ENCODE measurements around the gene KIZ.

KIZ gene

GRCh38 chr20:21156266-21156665 is 30.4 kb downstream of the KIZ start:
- TF ChIP-seq CTCF (IDR thresholded peaks at IDR 0.05), result no peak

- no peak for TF ChIP-seq CTCF (IDR thresholded peaks at IDR 0.05)
Measured at GRCh38 chr20:21157006-21157405, 31.1 kb downstream of the KIZ start.

- no peak for TF ChIP-seq CTCF (IDR thresholded peaks at IDR 0.05)
Measured at GRCh38 chr20:21159658-21160380, 33.9 kb downstream of the KIZ start.

- no peak for TF ChIP-seq CTCF (IDR thresholded peaks at IDR 0.05)
Measured at GRCh38 chr20:21161926-21162325, 36.0 kb downstream of the KIZ start.

- TF ChIP-seq CTCF (IDR thresholded peaks at IDR 0.05), result no peak
Measured at GRCh38 chr20:21162631-21163030, 36.7 kb downstream of the KIZ start.

- TF ChIP-seq CTCF (IDR thresholded peaks at IDR 0.05), result no peak
Measured at GRCh38 chr20:21166801-21167200, 40.9 kb downstream of the KIZ start.

- TF ChIP-seq CTCF (IDR thresholded peaks at IDR 0.05), result no peak
Measured at GRCh38 chr20:21167261-21167660, 41.4 kb downstream of the KIZ start.

GRCh38 chr20:21172626-21173025 is 46.7 kb downstream of the KIZ start:
- no peak for TF ChIP-seq CTCF (IDR thresholded peaks at IDR 0.05)

Data from LNCAP (cell line).